ENCODE measurements around the gene FGD6. TPM values are rescaled to one million over a fixed set of nuclear protein-coding genes. Genes with fewer than 3 reads are reported as not detected.

FGD6 gene
- total and polyA plus RNA-seq, 2 experiments from 2014 or later = 10.4 to 17.2 TPM

DNA sequence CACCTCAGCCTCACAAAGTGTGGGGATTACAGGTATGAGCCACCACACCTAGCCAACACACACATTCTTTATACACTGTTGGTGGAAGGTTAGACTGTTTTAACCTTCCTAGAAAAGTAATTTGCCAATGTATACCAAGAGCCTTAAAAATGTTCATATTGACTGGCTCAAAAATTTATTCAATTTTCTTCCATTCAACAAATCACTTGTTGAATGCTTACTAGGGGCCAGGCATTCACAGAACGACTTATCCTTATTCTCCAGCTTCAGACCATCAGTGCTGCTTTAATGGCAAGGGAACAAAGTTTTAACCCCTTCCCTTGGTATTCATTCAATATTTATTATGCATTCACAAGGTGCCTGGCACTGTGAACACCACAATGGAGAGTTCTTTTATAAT is 146.9 kb downstream of the FGD6 start:
- H3K27me3 ChIP-seq = no peaks in the 10 kb centered on the region
- H3K4me2 ChIP-seq = no peak overlapping the region
- DNase-seq (ENCODE audit: low spot score) = no peak
- no peak overlapping the region for H2AFZ ChIP-seq
- H3K79me2 ChIP-seq = peaks cover 47% of the 10 kb centered on the region
- 90% methylated on average over 1 of the region's 1 CpG for WGBS (ENCODE audit: low lambda C conversion rate, missing lambda C conversion rate)
- H3K9me3 ChIP-seq (ENCODE audit: low read depth) = no peaks in the 10 kb centered on the region
- no peaks in the 10 kb centered on the region for H3K36me3 ChIP-seq (replicated peaks; ENCODE audit: insufficient read depth, low read depth)
- H4K20me1 ChIP-seq (ENCODE audit: insufficient read depth, poor library complexity, severe bottlenecking) = no peaks in the 10 kb centered on the region
- TF ChIP-seq EZH2phosphoT487 (IDR thresholded peaks at IDR 0.05; ENCODE audit: low read depth, severe bottlenecking, unreplicated experiment) = no peak
- TF ChIP-seq, protein P1, sequence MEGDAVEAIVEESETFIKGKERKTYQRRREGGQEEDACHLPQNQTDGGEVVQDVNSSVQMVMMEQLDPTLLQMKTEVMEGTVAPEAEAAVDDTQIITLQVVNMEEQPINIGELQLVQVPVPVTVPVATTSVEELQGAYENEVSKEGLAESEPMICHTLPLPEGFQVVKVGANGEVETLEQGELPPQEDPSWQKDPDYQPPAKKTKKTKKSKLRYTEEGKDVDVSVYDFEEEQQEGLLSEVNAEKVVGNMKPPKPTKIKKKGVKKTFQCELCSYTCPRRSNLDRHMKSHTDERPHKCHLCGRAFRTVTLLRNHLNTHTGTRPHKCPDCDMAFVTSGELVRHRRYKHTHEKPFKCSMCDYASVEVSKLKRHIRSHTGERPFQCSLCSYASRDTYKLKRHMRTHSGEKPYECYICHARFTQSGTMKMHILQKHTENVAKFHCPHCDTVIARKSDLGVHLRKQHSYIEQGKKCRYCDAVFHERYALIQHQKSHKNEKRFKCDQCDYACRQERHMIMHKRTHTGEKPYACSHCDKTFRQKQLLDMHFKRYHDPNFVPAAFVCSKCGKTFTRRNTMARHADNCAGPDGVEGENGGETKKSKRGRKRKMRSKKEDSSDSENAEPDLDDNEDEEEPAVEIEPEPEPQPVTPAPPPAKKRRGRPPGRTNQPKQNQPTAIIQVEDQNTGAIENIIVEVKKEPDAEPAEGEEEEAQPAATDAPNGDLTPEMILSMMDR (IDR thresholded peaks at IDR 0.05; ENCODE audit: poor library complexity) = no peak
- TF ChIP-seq EZH2 (IDR thresholded peaks at IDR 0.05; ENCODE audit: borderline replicate concordance) = no peak
- H3K9me2 ChIP-seq (replicated peaks; ENCODE audit: insufficient read depth) = no peaks in the 10 kb centered on the region
- H3K4me1 ChIP-seq (ENCODE audit: insufficient read depth) = no peaks in the 10 kb centered on the region
- no peak overlapping the region for H3K4me3 ChIP-seq
- H3K27ac ChIP-seq = no peak overlapping the region

DNA sequence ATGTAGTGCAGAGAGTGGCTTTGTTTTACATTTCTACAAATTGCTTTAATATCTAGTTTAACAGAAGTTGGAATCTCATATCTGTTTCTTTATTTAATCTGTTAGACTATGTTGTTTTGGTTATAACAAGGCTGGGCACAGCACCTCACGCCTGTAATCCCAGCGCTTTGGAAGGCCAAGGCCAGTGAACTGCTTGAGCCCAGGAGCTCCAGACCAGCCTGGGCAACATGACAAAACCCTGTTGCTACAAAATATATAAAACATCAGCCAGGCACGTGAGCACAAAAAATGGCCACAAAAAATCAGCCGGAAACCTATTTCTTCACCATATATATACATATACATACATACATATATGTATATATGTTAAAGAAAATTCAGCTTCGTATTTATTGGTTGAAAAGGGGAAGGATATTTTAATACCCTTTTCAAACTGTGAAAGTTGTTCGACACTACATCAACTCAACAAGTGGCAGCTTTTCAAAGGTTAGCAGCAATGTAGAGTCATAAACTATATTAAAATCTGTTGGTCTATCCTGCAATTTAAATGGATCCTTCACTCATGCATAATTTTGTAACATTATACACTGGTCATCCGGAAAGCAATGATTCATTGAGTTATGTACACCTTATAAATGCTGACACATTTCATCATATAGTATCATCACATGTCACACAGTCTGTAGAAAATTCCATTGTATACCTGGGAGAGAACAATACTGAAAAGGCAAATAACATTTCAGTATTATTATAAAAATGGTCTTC is 151.0 kb downstream of the FGD6 start:
- WGBS (ENCODE audit: low lambda C conversion rate, missing lambda C conversion rate) = 96% methylated on average over 7 of the region's 7 CpGs
- DNase-seq (ENCODE audit: low spot score) = no peak
- Histone ChIP-seq H3K27ac (no peak overlapping the region), H4K20me1 (ENCODE audit: insufficient read depth, poor library complexity, severe bottlenecking) (no peaks in the 10 kb centered on the region), H3K27me3 (no peaks in the 10 kb centered on the region), H3K4me2 (no peak overlapping the region), H3K4me1 (ENCODE audit: insufficient read depth) (no peaks in the 10 kb centered on the region), H3K9me3 (ENCODE audit: low read depth) (no peaks in the 10 kb centered on the region), H3K79me2 (peaks cover 38% of the 10 kb centered on the region), H2AFZ (no peak overlapping the region), H3K4me3 (no peak overlapping the region), H3K36me3 (replicated peaks; ENCODE audit: insufficient read depth, low read depth) (no peaks in the 10 kb centered on the region), H3K9me2 (replicated peaks; ENCODE audit: insufficient read depth) (no peaks in the 10 kb centered on the region)
- TF ChIP-seq, protein P1 (IDR thresholded peaks at IDR 0.05; ENCODE audit: poor library complexity) = no peak
- no peak for TF ChIP-seq EZH2 (IDR thresholded peaks at IDR 0.05; ENCODE audit: borderline replicate concordance)
- TF ChIP-seq EZH2phosphoT487 (IDR thresholded peaks at IDR 0.05; ENCODE audit: low read depth, severe bottlenecking, unreplicated experiment) = no peak

DNA sequence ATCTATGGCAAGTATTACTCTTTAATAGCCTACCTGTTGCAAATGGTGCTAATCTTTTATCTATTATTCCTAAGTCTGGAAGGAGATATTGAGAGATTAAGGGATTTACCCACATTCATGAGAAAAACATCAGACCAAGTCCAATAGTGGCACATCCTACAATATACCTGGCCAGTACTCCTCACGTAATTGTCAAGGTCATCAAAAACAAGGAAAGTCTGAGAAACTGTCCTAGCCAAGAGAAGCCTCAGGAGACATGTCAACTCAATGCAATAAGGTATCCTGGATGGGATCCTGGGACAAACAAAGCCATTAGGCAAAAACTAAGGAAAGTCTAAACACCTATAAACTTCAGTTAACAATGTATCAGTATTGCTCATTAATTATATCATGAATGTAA is 156.3 kb downstream of the FGD6 start:
- TF ChIP-seq EZH2phosphoT487 (IDR thresholded peaks at IDR 0.05; ENCODE audit: low read depth, severe bottlenecking, unreplicated experiment) = no peak
- no peak for TF ChIP-seq EZH2 (IDR thresholded peaks at IDR 0.05; ENCODE audit: borderline replicate concordance)
- TF ChIP-seq, protein P1 (IDR thresholded peaks at IDR 0.05; ENCODE audit: poor library complexity) = no peak
- Histone ChIP-seq H3K4me3 (no peak overlapping the region), H4K20me1 (ENCODE audit: insufficient read depth, poor library complexity, severe bottlenecking) (no peaks in the 10 kb centered on the region), H3K27ac (no peak overlapping the region), H3K27me3 (no peaks in the 10 kb centered on the region), H3K9me2 (replicated peaks; ENCODE audit: insufficient read depth) (no peaks in the 10 kb centered on the region), H3K4me1 (ENCODE audit: insufficient read depth) (no peaks in the 10 kb centered on the region), H3K79me2 (peaks cover 2% of the 10 kb centered on the region), H2AFZ (no peak overlapping the region), H3K4me2 (no peak overlapping the region), H3K9me3 (ENCODE audit: low read depth) (no peaks in the 10 kb centered on the region), H3K36me3 (replicated peaks; ENCODE audit: insufficient read depth, low read depth) (no peaks in the 10 kb centered on the region)
- WGBS (ENCODE audit: low lambda C conversion rate, missing lambda C conversion rate) = 95% methylated on average over 1 of the region's 1 CpG
- DNase-seq (ENCODE audit: low spot score) = no peak
